ENCODE data around the gene EIF4H.
"Not testable (repeated sequence)": the region's sequence is repeated elsewhere in the genome, so short reads cannot be mapped to it uniquely, and the experiment has no call there.

Gene EIF4H

GRCh38 chr7:74176555-74176954, 2.4 kb downstream of the EIF4H start:
- no peak for DNase-seq

- DNase-seq, result peak; percentile 44
Measured at GRCh38 chr7:74178632-74179031, 4.5 kb downstream of the EIF4H start.

GRCh38 chr7:74179935-74180604, 5.9 kb downstream of the EIF4H start:
- no peak for DNase-seq

GRCh38 chr7:74180866-74181265, 6.7 kb downstream of the EIF4H start:
- no peak for DNase-seq

- DNase-seq, result no peak
Measured at GRCh38 chr7:74181821-74182220, 7.7 kb downstream of the EIF4H start.

- no peak for DNase-seq
Measured at GRCh38 chr7:74182453-74183090, 8.4 kb downstream of the EIF4H start.

GRCh38 chr7:74183142-74183541, 9.0 kb downstream of the EIF4H start:
- no peak for DNase-seq

- DNase-seq, result peak; percentile 48
Measured at GRCh38 chr7:74183653-74184450, 9.7 kb downstream of the EIF4H start.

GRCh38 chr7:74185016-74185415, 10.9 kb downstream of the EIF4H start:
- no peak for DNase-seq

- DNase-seq, result no peak
Measured at GRCh38 chr7:74185636-74186035, 11.5 kb downstream of the EIF4H start.

- DNase-seq, result no peak
Measured at GRCh38 chr7:74187915-74188675, 13.9 kb downstream of the EIF4H start.

- no peak for DNase-seq
Measured at GRCh38 chr7:74190259-74190658, 16.1 kb downstream of the EIF4H start.

- DNase-seq, result no peak
Measured at GRCh38 chr7:74191231-74191630, 17.1 kb downstream of the EIF4H start.

GRCh38 chr7:74193054-74193453, 18.9 kb downstream of the EIF4H start:
- no peak for DNase-seq

GRCh38 chr7:74193913-74194312, 19.8 kb downstream of the EIF4H start:
- no peak for DNase-seq

- no peak for DNase-seq
Measured at GRCh38 chr7:74194686-74195085, 20.5 kb downstream of the EIF4H start.

GRCh38 chr7:74195139-74195860, 21.1 kb downstream of the EIF4H start:
- DNase-seq, result not testable (repeated sequence)

GRCh38 chr7:74195968-74196654, 22.0 kb downstream of the EIF4H start:
- not testable (repeated sequence) for DNase-seq

GRCh38 chr7:74197449-74198124, 23.4 kb downstream of the EIF4H start:
- DNase-seq, result no peak

- DNase-seq, result no peak
Measured at GRCh38 chr7:74199551-74200355, 25.6 kb downstream of the EIF4H start.
